NCI-H1694 (cell line): ENCODE results near the gene NRN1L.

Source experiments
- DNase-seq: peaks from one replicate; lab custom pipeline; 2025; lab: John Stamatoyannopoulos, UW

NRN1L gene

GRCh38 chr16:67917140-67917851 lies 32.6 kb downstream of the NRN1L start:
- DNase-seq, result no peak

GRCh38 chr16:67917852-67918236 lies 33.2 kb downstream of the NRN1L start:
- DNase-seq, result no peak

GRCh38 chr16:67919622-67920221 lies 35.0 kb downstream of the NRN1L start:
- DNase-seq, result no peak

- no peak for DNase-seq
Observed at GRCh38 chr16:67922221-67922620, 37.5 kb downstream of the NRN1L start.

GRCh38 chr16:67922740-67923139 lies 38.1 kb downstream of the NRN1L start:
- DNase-seq, result no peak

GRCh38 chr16:67923414-67924116 lies 38.9 kb downstream of the NRN1L start:
- no peak for DNase-seq

- no peak for DNase-seq
Observed at GRCh38 chr16:67924140-67924906, 39.6 kb downstream of the NRN1L start.

- peak; percentile 51 for DNase-seq
Observed at GRCh38 chr16:67926181-67926750, 41.6 kb downstream of the NRN1L start.

GRCh38 chr16:67927131-67927941 lies 42.7 kb downstream of the NRN1L start:
- no peak for DNase-seq

- DNase-seq, result no peak
Observed at GRCh38 chr16:67928147-67928546, 43.5 kb downstream of the NRN1L start.

- DNase-seq, result peak; percentile 34
Observed at GRCh38 chr16:67928561-67929364, 44.1 kb downstream of the NRN1L start.

GRCh38 chr16:67930191-67930590 lies 45.5 kb downstream of the NRN1L start:
- DNase-seq, result no peak

- no peak for DNase-seq
Observed at GRCh38 chr16:67930678-67931211, 46.1 kb downstream of the NRN1L start.

GRCh38 chr16:67931712-67932461 lies 47.2 kb downstream of the NRN1L start, which contains the start of gene CTRL:
CTRL (minus strand) TSS chr16:67931862; CDS start chr16:67931852, 10 bp downstream.
- no peak for DNase-seq

GRCh38 chr16:67932462-67932840 lies 47.8 kb downstream of the NRN1L start:
- no peak for DNase-seq

- DNase-seq, result no peak
Observed at GRCh38 chr16:67933805-67934204, 49.1 kb downstream of the NRN1L start.

- DNase-seq, result no peak
Observed at GRCh38 chr16:67934306-67935100, 49.8 kb downstream of the NRN1L start.

- DNase-seq, result no peak
Observed at GRCh38 chr16:67935101-67935401, 50.4 kb downstream of the NRN1L start.
